Measurements from ENCODE around the gene CRLF2. TPM values are rescaled to one million over a fixed set of nuclear protein-coding genes. Genes with fewer than 3 reads are reported as not detected.

The CRLF2 gene, protein sequence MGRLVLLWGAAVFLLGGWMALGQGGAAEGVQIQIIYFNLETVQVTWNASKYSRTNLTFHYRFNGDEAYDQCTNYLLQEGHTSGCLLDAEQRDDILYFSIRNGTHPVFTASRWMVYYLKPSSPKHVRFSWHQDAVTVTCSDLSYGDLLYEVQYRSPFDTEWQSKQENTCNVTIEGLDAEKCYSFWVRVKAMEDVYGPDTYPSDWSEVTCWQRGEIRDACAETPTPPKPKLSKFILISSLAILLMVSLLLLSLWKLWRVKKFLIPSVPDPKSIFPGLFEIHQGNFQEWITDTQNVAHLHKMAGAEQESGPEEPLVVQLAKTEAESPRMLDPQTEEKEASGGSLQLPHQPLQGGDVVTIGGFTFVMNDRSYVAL
- total RNA-seq = not detected

DNA sequence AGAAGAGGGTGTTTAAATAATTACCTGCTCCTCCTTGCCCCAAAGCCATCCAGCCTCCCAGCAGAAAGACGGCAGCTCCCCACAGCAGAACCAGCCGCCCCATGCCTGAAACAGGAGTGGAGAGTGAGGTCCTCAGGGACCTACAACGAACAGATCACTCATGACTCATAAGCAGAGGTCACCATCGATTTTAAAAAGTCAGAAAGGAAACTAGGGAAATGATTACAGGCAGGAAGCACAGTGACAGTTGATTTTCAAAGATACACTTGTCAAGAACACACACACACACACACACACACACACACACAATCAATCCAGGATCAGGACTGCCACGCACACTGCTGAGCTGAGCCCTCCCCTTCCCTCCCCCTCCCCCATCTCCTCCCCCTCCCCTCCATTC lies at the start of gene CRLF2:
CRLF2 (minus strand) TSS at position 118 of the 400 bp plus-strand sequence; CDS start at position 103, 15 bp downstream.

Other genes with a start within 250 kb of the CRLF2 start
- gene CSF2RA, start 56.2 kb upstream of the CRLF2 start, total RNA-seq = 3.8 TPM
- gene IL3RA, start 124.1 kb upstream of the CRLF2 start, total RNA-seq = 4.8 TPM
- 195 TPM for gene SLC25A6, start 179.5 kb upstream of the CRLF2 start, total RNA-seq
- 22.1 TPM for gene ASMTL, start 240.3 kb upstream of the CRLF2 start, total RNA-seq